Fibroblast of peridontal ligament (primary cell): ENCODE results near the gene CARMIL1.

Experiments used
- DNase-seq: peaks from one replicate; pipeline ENCODE4 v3.0.0-alpha.2; 2010; ENCODE audit errors: extremely low read depth

CARMIL1 gene

DNA sequence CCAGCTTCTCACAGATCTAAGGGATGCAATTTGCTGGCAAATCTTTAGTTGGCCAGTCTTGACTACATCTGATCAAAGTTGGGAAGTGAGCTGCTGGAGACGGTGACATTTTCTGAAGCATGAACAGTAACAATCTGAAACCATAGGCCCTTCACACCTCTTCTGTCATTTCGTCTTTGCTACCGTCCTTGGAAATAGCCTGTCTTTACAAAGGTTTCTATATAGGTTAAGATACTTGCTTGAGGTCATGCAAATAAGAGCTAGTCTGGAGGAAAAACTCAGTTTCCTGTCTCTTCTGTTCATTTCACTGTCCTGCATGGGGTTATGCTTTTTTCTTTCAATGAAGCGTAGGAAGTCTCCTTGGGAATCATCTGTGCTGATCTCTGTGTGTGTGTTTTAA lies 55.6 kb downstream of the CARMIL1 start:
- DNase-seq, result no peak

GRCh38 chr6:25336996-25337395 lies 57.8 kb downstream of the CARMIL1 start:
- peak; percentile 46 for DNase-seq

- DNase-seq, result no peak
Observed at GRCh38 chr6:25337431-25337830, 58.3 kb downstream of the CARMIL1 start.

GRCh38 chr6:25340431-25341202 lies 61.4 kb downstream of the CARMIL1 start:
- no peak for DNase-seq

DNA sequence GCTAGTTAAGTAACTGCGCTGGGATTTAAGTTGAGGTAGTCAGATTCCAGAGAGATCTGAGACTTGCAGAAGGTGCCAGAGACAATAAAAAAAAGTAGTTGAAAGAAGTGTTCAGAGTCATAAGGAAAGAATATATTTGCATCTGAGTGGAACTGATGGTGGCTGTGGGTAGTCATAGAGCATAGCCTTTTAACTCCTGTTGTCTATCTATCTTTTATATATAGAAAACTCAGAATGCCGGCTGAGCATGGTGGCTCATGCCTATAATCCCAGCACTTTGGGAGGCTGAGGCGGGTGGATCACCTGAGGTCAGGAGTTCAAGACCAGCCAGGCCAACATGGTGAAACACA lies 62.0 kb downstream of the CARMIL1 start:
- DNase-seq, result no peak

GRCh38 chr6:25341923-25342619 lies 62.9 kb downstream of the CARMIL1 start:
- DNase-seq, result no peak

DNA sequence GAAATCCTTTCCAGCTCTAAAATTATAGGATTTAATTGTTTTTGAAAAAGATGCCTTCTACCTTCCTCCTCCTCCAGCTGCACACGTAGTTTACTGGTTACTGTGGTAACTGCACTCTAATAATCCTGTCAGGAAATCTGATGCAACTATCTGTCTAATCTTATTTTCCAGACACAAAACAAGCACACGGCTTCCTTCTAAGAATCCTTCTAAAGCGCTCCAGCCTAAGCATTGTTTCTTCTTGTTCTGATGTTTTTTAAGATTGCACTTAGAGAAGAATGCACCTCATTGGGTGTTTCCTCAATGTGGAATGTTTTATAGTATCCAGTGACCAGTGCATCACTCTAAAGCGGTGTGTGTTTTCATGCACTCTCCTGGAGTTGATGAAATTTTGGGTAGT lies 63.6 kb downstream of the CARMIL1 start:
- DNase-seq, result peak; percentile 69

GRCh38 chr6:25343984-25344383 lies 64.8 kb downstream of the CARMIL1 start:
- DNase-seq, result no peak

GRCh38 chr6:25344827-25345226 lies 65.7 kb downstream of the CARMIL1 start:
- DNase-seq, result no peak

- DNase-seq, result no peak
Observed at GRCh38 chr6:25346064-25346463, 66.9 kb downstream of the CARMIL1 start.

- DNase-seq, result peak; percentile 33
Observed at GRCh38 chr6:25350573-25350972, 71.4 kb downstream of the CARMIL1 start.

DNA sequence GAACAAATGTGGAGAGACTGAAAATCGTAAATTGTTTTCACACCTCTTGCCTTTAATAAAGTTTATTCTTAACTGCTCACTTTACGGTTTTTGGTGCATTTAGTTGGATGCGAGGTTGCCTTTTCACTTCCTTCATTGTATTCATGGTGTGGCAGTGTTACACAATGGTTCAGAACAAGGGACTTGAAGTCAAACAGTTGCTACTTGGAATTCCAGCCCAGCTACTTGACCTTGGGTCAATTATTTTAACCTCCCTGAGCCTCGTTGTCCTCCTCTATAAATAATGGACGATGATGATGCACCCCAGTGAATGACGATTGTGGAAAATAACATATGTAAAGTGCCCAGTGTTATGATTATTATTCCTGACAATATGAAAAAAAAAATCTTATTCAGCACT lies 72.3 kb downstream of the CARMIL1 start:
- DNase-seq, result no peak

DNA sequence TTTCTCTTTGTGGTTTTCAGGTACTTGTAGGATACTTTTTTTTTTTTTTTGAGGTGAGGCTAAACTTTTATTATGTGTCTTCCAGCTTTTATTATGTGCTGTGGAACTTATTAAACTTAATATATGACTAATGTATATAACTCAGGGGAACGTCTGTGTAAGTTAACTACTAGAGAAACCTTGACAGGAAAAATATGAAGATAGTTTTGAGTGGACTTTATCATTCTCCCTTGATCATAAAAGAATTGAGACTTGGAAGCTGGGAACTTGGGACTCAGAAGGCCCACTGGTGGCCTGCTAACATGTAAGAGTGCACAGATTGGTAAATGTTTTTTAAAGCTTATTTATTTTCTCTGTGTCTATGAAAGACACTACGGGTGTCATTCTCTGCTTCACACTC lies 73.1 kb downstream of the CARMIL1 start:
- no peak for DNase-seq

DNA sequence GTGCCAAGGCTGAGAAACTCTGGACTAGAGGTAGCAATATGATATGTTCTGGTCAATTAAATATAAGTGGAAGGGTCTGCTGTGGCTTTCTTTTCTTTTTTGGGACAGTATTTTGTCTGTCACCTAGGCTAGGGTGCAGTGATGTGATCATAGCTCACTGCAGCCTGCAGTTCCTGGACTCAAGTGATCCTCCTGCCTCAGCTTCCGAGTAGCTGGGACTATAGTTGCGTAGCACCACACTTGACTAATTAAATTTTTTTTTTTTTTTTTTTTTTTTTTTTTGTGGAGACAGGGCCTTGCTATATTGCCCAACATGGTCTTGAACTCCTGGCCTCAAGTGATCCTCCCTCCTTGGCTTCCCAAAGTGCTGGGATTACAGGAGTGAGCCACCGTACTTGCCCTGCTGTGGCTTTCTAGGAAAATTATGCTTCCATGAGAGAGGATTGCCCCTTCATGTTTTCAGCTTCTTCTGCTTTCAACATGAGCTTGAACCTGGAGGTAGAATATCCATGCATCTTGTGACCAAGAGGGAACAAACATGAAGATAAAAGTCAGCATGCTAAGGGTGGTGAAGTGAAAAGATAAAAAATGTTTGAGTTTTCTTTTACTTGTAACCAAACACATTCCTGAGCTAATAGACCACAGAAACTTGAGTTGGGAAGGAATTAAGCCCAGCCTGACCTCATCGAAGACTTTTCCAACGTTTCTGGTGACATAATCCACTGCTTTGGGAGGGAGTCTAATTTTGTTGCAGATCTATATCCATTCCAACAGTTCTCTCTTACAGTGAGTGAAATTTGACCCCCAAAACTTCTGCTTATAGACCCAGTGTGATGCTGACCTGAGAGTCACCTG lies 75.1 kb downstream of the CARMIL1 start:
- peak; percentile 80 for DNase-seq

GRCh38 chr6:25359191-25359861 lies 80.2 kb downstream of the CARMIL1 start:
- peak; percentile 93 for DNase-seq

DNA sequence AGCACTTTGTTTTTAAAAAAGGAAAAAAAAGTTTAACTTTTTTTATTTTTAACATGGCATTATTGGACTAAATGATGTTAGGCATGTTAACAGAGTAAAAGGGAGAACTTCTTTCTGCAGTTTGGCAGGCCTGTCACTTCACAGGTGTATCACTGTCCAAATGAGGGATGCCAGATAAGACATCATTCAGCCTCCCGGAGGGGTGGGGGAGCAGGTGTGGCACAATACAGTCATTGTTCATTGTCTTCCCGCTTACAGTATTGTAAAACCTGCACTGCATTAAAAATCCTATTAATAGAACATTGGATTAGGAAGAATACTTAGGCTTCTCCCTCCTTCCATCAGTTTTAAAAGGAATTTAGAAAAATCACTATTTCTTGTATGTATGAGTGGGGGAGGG lies 80.7 kb downstream of the CARMIL1 start:
- DNase-seq, result no peak

- DNase-seq, result peak; percentile 32
Observed at GRCh38 chr6:25360621-25361020, 81.4 kb downstream of the CARMIL1 start.

DNA sequence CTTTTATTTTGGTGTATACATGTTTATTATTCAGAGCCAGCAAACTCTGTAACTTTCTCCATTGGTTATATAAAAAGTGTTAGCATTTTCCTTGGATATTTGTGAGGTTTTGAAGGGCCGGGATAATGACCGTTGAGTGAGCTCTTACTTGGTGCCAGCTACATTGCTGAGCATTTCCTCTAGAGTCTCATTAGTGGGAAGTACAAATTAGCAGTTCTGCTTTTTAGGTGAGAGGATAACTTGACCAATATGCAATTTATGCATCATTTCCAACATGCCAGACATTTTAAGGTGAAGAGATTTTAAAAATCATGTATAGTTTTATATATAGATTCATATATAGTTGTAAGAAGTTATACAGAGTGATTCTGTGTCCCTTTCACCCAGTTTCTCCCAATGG lies 84.3 kb downstream of the CARMIL1 start:
- no peak for DNase-seq

- no peak for DNase-seq
Observed at GRCh38 chr6:25365154-25365553, 86.0 kb downstream of the CARMIL1 start.

DNA sequence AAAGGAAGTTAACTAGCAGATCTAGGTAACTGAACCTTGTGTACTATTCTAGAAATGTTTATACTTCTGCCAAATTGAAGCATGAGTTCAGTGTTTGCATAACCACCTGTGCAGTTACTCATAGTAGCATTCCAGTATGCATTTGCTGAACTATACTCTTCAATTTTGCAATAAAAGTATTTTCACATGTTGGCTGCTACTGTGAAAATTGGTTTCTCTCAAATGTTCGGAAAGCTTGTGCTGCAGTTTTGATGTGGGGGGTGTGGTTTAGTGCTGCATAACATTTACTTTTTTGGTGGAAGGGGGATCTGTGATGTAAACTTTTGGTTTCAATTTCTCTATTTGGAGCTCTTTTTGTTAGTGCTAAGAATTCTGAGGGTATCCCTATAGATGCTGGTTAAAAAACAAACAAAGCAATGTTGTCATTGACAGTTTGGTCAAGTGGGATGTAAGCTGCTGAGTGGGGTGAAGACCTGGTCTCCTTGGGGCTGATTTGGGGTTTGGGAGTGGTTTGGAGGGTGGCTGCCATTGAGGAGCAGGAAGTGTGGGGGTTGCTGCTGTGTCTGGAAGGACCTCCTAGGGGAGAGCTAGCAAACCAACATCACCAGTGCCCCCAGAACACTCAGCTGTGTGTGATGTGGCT lies 87.8 kb downstream of the CARMIL1 start:
- peak; percentile 27 for DNase-seq

DNA sequence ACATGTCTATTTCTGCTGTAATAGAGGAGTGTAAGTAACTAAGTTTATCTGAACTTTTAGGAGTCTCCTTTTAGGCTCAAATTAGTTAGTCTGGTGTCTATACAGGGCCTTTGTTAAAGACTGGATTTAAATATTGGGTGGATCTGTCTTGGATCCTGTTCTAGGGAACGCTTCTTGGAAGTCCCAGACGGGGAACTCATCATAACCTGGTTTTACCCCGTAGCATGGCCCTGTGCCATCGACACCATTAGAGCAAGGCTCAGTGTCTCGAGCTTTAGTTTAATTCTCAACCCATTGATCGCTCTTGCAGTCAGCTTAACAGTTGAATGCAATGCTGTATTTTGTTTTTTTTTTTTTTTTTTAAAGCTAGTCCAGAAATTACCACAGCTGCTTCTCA lies 89.9 kb downstream of the CARMIL1 start:
- no peak for DNase-seq
